ENCODE measurements around the gene C1orf105.
"Not testable (repeated sequence)": the region's sequence is repeated elsewhere in the genome, so short reads cannot be mapped to it uniquely, and the experiment has no call there.

The C1orf105 gene

GRCh38 chr1:172423336-172423735 lies 2.9 kb downstream of the C1orf105 start:
- DNase-seq (ENCODE audit: low spot score), result no peak
- no peak for TF ChIP-seq CTCF (IDR thresholded peaks at IDR 0.05; ENCODE audit: extremely low read depth, missing control alignments)

GRCh38 chr1:172425339-172425738 lies 4.9 kb downstream of the C1orf105 start:
- no peak for DNase-seq (ENCODE audit: low spot score)
- TF ChIP-seq CTCF (IDR thresholded peaks at IDR 0.05; ENCODE audit: extremely low read depth, missing control alignments), result no peak

GRCh38 chr1:172427191-172427590 lies 6.7 kb downstream of the C1orf105 start:
- no peak for DNase-seq (ENCODE audit: low spot score)
- no peak for TF ChIP-seq CTCF (IDR thresholded peaks at IDR 0.05; ENCODE audit: extremely low read depth, missing control alignments)

GRCh38 chr1:172429331-172430127 lies 9.0 kb downstream of the C1orf105 start:
- TF ChIP-seq CTCF (IDR thresholded peaks at IDR 0.05; ENCODE audit: extremely low read depth, missing control alignments), result peak; percentile 5
- DNase-seq (ENCODE audit: low spot score), result peak; percentile 44

- DNase-seq (ENCODE audit: low spot score), result no peak
- TF ChIP-seq CTCF (IDR thresholded peaks at IDR 0.05; ENCODE audit: extremely low read depth, missing control alignments), result no peak
These were observed 9.6 kb downstream of the C1orf105 start for GRCh38 chr1:172430128-172430454.

GRCh38 chr1:172431204-172431603 lies 10.7 kb downstream of the C1orf105 start:
- no peak for DNase-seq (ENCODE audit: low spot score)
- TF ChIP-seq CTCF (IDR thresholded peaks at IDR 0.05; ENCODE audit: extremely low read depth, missing control alignments), result no peak

- TF ChIP-seq CTCF (IDR thresholded peaks at IDR 0.05; ENCODE audit: extremely low read depth, missing control alignments), result no peak
- DNase-seq (ENCODE audit: low spot score), result no peak
These were observed 11.3 kb downstream of the C1orf105 start for GRCh38 chr1:172431721-172432192.

GRCh38 chr1:172437183-172437582 lies 16.7 kb downstream of the C1orf105 start:
- DNase-seq (ENCODE audit: low spot score), result not testable (repeated sequence)

Data from GM20000 (cell line).